ENCODE data around the gene DNAH3. TPM values are rescaled to one million over a fixed set of nuclear protein-coding genes. Genes with fewer than 3 reads are reported as not detected.

Gene DNAH3
- total and polyA plus RNA-seq, 2 experiments from 2014 or later = 0.70 to 1.3 TPM

DNA sequence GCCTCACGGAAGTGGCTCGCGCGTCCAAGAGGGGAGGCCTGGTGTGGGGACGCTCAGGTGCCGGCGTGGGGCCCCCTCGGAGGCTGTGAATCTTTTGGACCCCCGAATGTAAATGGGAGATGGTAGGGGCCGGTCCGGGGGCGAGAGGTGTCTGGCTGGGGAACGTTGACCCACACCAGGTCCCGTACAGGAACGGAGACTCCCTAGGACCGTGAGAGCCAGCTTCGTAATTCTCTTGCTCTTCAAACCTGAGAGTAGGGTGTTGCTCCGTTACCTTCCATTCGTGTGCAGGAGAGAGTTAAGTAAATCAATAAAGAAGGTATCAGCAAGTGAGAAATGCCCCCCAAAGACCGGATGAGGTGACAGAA lies 249.6 kb downstream of the DNAH3 start:
- peaks cover 70% of the 10 kb centered on the region for H3K79me2 ChIP-seq (replicated peaks; ENCODE audit: insufficient read depth)
- peaks cover 43% of the 10 kb centered on the region for H3K4me1 ChIP-seq (ENCODE audit: insufficient read depth)
- H3K27ac Mint-ChIP-seq = peak overlapping the region; percentile 99
- H3K36me3 Mint-ChIP-seq (ENCODE audit: low read depth) = peaks cover 18% of the 10 kb centered on the region
- peaks cover 5% of the 10 kb centered on the region for H3K36me3 ChIP-seq (ENCODE audit: insufficient read depth)
- H3F3A ChIP-seq (replicated peaks; ENCODE audit: low read depth) = no peaks in the 10 kb centered on the region
- H3K4me3 Mint-ChIP-seq = peak overlapping the region; percentile 89
- DNase-seq (ENCODE audit: low spot score) (peak; percentile 46), ATAC-seq (peak; percentile 25)
- H3K4me1 Mint-ChIP-seq = peaks cover 51% of the 10 kb centered on the region
- H4K20me1 ChIP-seq (replicated peaks; ENCODE audit: insufficient read depth) = peaks cover 17% of the 10 kb centered on the region
- H3K27ac ChIP-seq (ENCODE audit: low read depth) = peak overlapping the region; percentile 97
- H3K9me3 Mint-ChIP-seq = peaks cover 2% of the 10 kb centered on the region; the same call in 1 of the 3 replicates
- H2AFZ ChIP-seq = peak overlapping the region; percentile 70
- H3K27me3 ChIP-seq (ENCODE audit: insufficient read depth) = no peaks in the 10 kb centered on the region
- peaks cover 6% of the 10 kb centered on the region for H3K27me3 Mint-ChIP-seq (ENCODE audit: insufficient read depth, low read depth, poor library complexity)
- no peaks in the 10 kb centered on the region for H3K9me2 ChIP-seq (ENCODE audit: insufficient read depth)
- no peak for TF ChIP-seq STAT1 (IDR thresholded peaks at IDR 0.05; ENCODE audit: unreplicated experiment)
- TF ChIP-seq EZH2phosphoT487 (IDR thresholded peaks at IDR 0.05; ENCODE audit: unreplicated experiment) = no peak
- TF ChIP-seq, protein P1, sequence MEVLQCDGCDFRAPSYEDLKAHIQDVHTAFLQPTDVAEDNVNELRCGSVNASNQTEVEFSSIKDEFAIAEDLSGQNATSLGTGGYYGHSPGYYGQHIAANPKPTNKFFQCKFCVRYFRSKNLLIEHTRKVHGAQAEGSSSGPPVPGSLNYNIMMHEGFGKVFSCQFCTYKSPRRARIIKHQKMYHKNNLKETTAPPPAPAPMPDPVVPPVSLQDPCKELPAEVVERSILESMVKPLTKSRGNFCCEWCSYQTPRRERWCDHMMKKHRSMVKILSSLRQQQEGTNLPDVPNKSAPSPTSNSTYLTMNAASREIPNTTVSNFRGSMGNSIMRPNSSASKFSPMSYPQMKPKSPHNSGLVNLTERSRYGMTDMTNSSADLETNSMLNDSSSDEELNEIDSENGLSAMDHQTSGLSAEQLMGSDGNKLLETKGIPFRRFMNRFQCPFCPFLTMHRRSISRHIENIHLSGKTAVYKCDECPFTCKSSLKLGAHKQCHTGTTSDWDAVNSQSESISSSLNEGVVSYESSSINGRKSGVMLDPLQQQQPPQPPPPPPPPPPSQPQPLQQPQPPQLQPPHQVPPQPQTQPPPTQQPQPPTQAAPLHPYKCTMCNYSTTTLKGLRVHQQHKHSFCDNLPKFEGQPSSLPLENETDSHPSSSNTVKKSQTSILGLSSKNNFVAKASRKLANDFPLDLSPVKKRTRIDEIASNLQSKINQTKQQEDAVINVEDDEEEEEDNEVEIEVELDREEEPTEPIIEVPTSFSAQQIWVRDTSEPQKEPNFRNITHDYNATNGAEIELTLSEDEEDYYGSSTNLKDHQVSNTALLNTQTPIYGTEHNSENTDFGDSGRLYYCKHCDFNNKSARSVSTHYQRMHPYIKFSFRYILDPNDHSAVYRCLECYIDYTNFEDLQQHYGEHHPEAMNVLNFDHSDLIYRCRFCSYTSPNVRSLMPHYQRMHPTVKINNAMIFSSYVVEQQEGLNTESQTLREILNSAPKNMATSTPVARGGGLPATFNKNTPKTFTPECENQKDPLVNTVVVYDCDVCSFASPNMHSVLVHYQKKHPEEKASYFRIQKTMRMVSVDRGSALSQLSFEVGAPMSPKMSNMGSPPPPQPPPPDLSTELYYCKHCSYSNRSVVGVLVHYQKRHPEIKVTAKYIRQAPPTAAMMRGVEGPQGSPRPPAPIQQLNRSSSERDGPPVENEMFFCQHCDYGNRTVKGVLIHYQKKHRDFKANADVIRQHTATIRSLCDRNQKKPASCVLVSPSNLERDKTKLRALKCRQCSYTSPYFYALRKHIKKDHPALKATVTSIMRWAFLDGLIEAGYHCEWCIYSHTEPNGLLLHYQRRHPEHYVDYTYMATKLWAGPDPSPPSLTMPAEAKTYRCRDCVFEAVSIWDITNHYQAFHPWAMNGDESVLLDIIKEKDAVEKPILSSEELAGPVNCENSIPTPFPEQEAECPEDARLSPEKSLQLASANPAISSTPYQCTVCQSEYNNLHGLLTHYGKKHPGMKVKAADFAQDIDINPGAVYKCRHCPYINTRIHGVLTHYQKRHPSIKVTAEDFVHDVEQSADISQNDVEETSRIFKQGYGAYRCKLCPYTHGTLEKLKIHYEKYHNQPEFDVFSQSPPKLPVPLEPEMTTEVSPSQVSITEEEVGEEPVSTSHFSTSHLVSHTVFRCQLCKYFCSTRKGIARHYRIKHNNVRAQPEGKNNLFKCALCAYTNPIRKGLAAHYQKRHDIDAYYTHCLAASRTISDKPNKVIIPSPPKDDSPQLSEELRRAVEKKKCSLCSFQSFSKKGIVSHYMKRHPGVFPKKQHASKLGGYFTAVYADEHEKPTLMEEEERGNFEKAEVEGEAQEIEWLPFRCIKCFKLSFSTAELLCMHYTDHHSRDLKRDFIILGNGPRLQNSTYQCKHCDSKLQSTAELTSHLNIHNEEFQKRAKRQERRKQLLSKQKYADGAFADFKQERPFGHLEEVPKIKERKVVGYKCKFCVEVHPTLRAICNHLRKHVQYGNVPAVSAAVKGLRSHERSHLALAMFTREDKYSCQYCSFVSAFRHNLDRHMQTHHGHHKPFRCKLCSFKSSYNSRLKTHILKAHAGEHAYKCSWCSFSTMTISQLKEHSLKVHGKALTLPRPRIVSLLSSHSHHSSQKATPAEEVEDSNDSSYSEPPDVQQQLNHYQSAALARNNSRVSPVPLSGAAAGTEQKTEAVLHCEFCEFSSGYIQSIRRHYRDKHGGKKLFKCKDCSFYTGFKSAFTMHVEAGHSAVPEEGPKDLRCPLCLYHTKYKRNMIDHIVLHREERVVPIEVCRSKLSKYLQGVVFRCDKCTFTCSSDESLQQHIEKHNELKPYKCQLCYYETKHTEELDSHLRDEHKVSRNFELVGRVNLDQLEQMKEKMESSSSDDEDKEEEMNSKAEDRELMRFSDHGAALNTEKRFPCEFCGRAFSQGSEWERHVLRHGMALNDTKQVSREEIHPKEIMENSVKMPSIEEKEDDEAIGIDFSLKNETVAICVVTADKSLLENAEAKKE (CRISPR knock-in tag; IDR thresholded peaks at IDR 0.05) = no peak
- TF ChIP-seq, protein P2, sequence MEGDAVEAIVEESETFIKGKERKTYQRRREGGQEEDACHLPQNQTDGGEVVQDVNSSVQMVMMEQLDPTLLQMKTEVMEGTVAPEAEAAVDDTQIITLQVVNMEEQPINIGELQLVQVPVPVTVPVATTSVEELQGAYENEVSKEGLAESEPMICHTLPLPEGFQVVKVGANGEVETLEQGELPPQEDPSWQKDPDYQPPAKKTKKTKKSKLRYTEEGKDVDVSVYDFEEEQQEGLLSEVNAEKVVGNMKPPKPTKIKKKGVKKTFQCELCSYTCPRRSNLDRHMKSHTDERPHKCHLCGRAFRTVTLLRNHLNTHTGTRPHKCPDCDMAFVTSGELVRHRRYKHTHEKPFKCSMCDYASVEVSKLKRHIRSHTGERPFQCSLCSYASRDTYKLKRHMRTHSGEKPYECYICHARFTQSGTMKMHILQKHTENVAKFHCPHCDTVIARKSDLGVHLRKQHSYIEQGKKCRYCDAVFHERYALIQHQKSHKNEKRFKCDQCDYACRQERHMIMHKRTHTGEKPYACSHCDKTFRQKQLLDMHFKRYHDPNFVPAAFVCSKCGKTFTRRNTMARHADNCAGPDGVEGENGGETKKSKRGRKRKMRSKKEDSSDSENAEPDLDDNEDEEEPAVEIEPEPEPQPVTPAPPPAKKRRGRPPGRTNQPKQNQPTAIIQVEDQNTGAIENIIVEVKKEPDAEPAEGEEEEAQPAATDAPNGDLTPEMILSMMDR (conservative IDR thresholded peaks at IDR 0.05; ENCODE audit: low read depth in 2 of 2) = no peak
- TF ChIP-seq, protein P3, sequence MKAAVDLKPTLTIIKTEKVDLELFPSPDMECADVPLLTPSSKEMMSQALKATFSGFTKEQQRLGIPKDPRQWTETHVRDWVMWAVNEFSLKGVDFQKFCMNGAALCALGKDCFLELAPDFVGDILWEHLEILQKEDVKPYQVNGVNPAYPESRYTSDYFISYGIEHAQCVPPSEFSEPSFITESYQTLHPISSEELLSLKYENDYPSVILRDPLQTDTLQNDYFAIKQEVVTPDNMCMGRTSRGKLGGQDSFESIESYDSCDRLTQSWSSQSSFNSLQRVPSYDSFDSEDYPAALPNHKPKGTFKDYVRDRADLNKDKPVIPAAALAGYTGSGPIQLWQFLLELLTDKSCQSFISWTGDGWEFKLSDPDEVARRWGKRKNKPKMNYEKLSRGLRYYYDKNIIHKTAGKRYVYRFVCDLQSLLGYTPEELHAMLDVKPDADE (IDR thresholded peaks at IDR 0.05) = no peak
- peak overlapping the region; percentile 94 for H3K4me2 ChIP-seq
- peak overlapping the region; percentile 88 for H3K4me3 ChIP-seq

All from GM23338 (cell line).